ENCODE data around the gene C3. TPM values are rescaled to one million over a fixed set of nuclear protein-coding genes. Genes with fewer than 3 reads are reported as not detected.

C3 gene
- total and polyA plus RNA-seq, 2 of the 13 experiments (the other 11 are each of a cell fraction or from before 2014, with no cell fraction given): 1,455 to 6,272 TPM

GRCh38 chr19:6711078-6711361 lies 9.4 kb downstream of the C3 start:
- Histone ChIP-seq H2AFZ (ENCODE audit: low read length) (no peak overlapping the region), H3K27me3 (ENCODE audit: control insufficient read depth in 1 of 2, insufficient read depth in 2 of 2, low read length in 2 of 2) (no peaks in the 10 kb centered on the region), H3K9ac (ENCODE audit: insufficient read depth, low read depth, low read length) (no peak overlapping the region), H3K4me1 (ENCODE audit: insufficient read depth, low read length) (peaks cover 23% of the 10 kb centered on the region; the same call in 1 of the 2 replicates), H3K79me2 (ENCODE audit: insufficient read depth, low read length) (no peaks in the 10 kb centered on the region), H3K4me3 (replicated peaks in 1 of 3; ENCODE audit: insufficient read depth in 1 of 3, low read depth in 2 of 3, low read length in 3 of 3) (no peak overlapping the region), H3K27ac (ENCODE audit: extremely low read length, insufficient read depth, low read length) (no peak overlapping the region), H3K4me2 (ENCODE audit: low read depth, low read length) (no peak overlapping the region), H3K9me3 (ENCODE audit: low read length) (no peaks in the 10 kb centered on the region), H4K20me1 (ENCODE audit: insufficient read depth, low read length) (peaks cover 77% of the 10 kb centered on the region), H3K36me3 (replicated peaks in 1 of 2; ENCODE audit: control insufficient read depth in 1 of 2, insufficient read depth in 2 of 2, low read length in 2 of 2) (peaks cover 32 to 75% of the 10 kb centered on the region in 2 experiments)
- DNase-seq (ENCODE audit: low spot score) (no peak), ATAC-seq (no peak), FAIRE-seq (no peak)
- in situ Hi-C loops (cut with HindIII; ENCODE audit: extremely low pct_ligation_motif_present, low pct_unique_long_range_greater_than_20kb) (no loop called here), intact Hi-C loops (cut with micrococcal nuclease; ENCODE audit: unreplicated experiment) (no loop called here)
- 98% methylated on average over 6 of the region's 9 CpGs for WGBS (ENCODE audit: low lambda C conversion rate)
- TF ChIP-seq PPARG (CRISPR knock-in tag; conservative IDR thresholded peaks at IDR 0.05) (no peak), TRAFD1 (CRISPR knock-in tag; IDR thresholded peaks at IDR 0.05; ENCODE audit: borderline replicate concordance) (no peak), POLR2G (IDR thresholded peaks at IDR 0.05; ENCODE audit: low read depth, low read length) (peak; percentile 51; the same call in 1 of the 2 replicates), FOXP1 (IDR thresholded peaks at IDR 0.05) (no peak), FOXP1 (CRISPR knock-in tag; IDR thresholded peaks at IDR 0.05) (no peak), ZNF256 (CRISPR knock-in tag; conservative IDR thresholded peaks at IDR 0.05) (no peak), FOXJ3 (CRISPR knock-in tag; IDR thresholded peaks at IDR 0.05; ENCODE audit: borderline replicate concordance) (no peak), SSRP1 (CRISPR knock-in tag; IDR thresholded peaks at IDR 0.05) (0 out of 2 replicates have a peak, but pooled peaks have one; percentile 3), ADNP (CRISPR knock-in tag; IDR thresholded peaks at IDR 0.05) (no peak), ZFP62 (CRISPR knock-in tag; IDR thresholded peaks at IDR 0.05) (no peak), ZNF10 (CRISPR knock-in tag; IDR thresholded peaks at IDR 0.05; ENCODE audit: borderline replicate concordance, low read depth) (no peak), ZNF816 (CRISPR knock-in tag; IDR thresholded peaks at IDR 0.05; ENCODE audit: borderline replicate concordance) (no peak), SATB2 (CRISPR knock-in tag; IDR thresholded peaks at IDR 0.05) (no peak), ZNF619 (CRISPR knock-in tag; IDR thresholded peaks at IDR 0.05) (no peak), HNRNPL (IDR thresholded peaks at IDR 0.05; ENCODE audit: low read depth, low read length) (peak; percentile 13; the same call in 1 of the 2 replicates), ZNF724P (CRISPR knock-in tag; IDR thresholded peaks at IDR 0.05; ENCODE audit: borderline replicate concordance) (no peak), ZNF850 (CRISPR knock-in tag; conservative IDR thresholded peaks at IDR 0.05) (no peak), MNT (IDR thresholded peaks at IDR 0.05) (no peak), MTA1 (CRISPR knock-in tag; IDR thresholded peaks at IDR 0.05; ENCODE audit: borderline replicate concordance) (no peak)
- no TSS peak for BruUV-seq (replicated peaks)
- CTCF ChIA-PET (ENCODE audit: low intra/inter-chr PET ratio, low total read pairs): no interaction called here
- POLR2A ChIA-PET: interaction anchor here (1.2 to 1.6 kb wide), 2 partner anchors 14 to 20 kb away, joined by 3 to 5 read pairs; no protein-coding TSS in a partner anchor
